ENCODE data around the gene COL4A6.
A peak's percentile ranks its signal among the peaks of the same experiment; 100 is the strongest.

COL4A6 gene

DNA sequence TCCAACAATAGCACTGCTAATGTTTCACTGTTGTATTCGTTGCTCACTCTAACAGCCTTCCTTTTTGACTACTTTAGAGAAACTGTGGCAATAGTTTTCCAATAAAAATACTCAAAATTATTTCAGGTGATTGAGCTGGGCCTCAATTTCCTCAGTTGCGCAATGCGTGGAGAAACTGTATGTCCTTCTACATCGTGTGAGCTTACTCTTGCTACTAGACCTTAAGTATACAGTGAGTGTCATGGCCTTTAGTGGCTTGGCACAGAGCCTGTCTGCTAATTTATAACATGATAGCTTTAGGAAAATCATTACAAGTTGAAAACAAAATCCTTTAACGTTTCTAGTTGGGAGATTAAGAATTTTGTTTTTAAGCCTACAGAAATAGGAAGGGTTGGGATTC is 114.5 kb downstream of the COL4A6 start:
- DNase-seq: no peak

DNA sequence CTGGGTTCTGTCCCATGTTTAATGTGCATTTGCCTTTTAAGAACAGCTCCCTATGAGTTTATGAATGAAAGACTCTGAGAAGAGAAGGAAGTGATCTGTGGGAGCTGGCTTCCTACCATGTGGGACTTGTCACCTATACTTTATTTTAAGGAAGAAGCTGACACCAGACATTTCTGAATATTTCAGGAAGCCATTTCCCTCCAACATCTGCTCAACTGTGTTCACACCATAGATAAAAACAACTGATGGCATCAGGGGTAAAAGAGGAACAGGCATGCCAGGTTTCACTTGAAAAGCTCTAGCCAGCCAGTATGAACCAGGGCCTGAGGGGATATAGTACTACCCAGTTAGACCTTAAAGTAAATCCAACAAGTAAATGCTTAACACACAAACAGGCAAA is 116.0 kb downstream of the COL4A6 start:
- DNase-seq: no peak

DNA sequence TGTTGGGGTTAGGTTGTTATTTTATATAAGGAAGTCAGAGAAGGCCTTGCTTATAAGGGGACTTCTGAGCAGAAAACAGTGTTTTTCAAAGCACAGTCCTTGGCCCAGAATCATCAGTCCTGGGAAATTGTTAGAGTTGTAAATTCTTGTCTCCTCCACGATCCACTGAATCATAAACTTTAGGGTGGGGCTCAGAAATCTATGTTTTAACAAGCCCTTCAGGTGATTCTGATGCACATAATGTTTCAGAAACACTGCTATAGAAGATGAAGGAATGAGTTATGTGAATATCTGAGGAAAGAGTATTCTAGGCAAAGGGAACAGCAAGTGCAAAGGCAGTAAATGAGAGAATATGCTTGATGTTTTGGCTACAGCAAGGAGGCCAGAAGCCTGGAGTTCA is 121.8 kb downstream of the COL4A6 start:
- no peak for DNase-seq

DNA sequence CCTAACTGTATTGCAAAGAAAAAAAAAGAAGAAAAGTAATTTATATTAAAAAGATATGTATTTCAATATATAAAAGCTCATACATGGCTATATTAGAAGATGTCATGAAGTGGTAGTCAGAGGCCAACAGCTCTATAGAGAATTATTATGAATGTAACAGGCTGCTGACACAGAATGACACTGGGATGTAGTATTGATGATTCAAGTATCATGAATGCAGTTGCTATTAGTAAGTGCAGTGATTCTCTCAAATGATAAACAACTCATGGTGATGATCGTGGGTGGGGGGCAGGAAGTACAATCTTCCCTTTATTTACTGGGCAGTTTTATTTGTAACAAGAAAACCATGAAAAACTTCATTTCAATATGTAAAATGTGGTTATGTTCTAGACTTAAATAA is 124.6 kb downstream of the COL4A6 start:
- DNase-seq: peak; percentile 10

- peak; percentile 20 for DNase-seq
These were observed 125.3 kb downstream of the COL4A6 start for GRCh38 chrX:108312957-108313356.

- DNase-seq: no peak
These were observed 126.2 kb downstream of the COL4A6 start for GRCh38 chrX:108312011-108312410.

DNA sequence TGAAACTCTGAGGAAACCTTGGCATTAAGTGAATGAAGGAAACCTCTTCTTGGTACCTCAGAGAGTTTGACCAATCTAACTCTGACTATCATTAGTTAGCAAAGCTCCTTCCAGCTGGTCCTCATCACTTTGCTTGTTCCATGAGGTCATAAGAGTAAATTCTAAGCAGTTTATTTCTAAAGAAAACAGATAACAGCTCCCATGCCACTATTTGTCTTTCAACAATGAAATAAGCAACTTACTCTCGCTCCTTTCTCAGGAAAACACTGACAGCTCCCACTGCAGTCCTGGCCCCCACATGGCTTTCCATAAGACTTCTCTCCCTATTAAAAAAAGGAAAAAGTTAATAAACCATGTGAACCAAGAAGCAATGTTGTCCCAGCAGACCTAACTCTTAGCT is 127.7 kb downstream of the COL4A6 start:
- no peak for DNase-seq

DNA sequence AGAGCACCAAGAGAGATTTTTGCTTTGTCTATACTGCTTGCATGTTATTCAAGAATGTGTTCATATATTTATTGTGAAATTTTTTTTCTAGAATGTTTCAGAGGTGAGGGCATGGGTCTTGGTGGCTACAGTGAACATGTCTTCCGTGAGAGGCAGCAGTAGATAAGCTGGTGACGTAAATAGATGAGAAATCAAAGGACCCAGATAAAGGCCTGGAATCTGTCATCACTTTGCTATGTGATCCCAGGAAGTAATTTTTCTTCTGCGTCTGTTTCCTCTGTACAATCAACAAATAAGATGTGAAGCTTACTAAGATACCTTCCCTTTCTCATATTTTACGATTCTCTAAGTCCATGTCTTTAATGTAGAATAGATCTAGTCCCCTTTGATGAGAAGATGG is 129.1 kb downstream of the COL4A6 start:
- DNase-seq: peak; percentile 0

DNA sequence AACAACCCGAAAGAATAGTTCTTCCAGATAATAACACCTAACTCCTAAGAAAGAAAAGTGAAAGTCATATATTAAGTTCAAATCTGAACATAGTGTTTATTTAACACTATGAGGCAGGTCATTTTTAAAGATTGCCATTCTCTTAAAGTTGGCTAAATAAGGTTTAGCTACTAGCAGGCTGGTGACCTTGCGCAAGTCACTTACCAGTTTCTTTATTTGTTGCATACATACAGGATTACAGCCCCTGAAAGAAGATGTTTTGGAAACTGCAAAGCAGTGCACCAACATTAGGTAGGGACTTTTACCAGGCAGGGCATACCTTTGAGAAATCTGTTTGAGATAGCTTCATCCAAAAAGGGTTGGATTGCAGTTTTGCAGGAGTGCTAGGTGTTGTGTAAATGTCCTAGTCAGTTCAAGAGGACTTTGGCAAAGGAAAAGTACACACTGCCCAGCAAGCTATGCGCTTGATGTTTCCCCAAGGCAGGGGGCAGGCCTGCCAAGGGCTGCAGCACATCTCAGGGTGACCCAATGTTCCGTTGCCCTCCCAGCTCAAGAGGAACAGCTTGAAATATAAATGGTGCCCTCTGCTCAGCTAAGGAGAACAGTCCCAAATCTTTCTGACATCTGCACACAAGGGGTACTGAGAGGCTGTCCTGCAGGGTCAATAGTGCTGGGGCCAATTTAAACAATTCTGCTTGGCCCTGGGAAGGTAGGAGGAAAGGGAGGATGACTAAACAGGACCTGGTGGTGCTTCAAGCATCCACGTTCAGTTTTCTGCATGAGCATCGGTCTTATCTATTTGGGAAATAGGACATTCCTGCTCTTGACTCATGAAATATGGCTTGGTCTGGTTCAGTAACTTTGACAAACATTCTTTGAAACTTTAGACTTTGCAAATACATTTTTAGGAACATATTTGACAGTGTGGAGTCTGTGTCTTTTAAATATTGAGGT is 130.8 kb downstream of the COL4A6 start:
- no peak for DNase-seq

DNA sequence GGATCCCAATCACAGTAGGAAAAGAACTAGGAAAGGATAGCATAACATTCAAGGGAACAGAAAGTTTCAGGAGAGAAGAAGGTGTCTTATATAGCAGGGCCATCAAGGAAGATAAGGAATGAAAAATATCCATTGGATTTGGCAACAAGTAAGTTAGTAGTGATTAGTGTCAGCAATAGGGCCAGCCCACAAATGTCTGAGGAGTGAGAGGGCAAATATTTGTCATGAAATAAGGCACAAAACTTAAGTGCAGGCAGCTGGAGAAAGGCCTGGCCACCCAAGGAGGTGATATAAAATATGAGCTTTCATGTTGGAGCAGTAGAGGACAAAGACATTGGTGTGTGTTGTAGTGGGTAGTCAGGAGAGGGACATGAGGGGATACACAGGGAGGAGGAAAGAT is 132.1 kb downstream of the COL4A6 start:
- peak; percentile 3 for DNase-seq

GRCh38 chrX:108304757-108305156 is 133.5 kb downstream of the COL4A6 start:
- no peak for DNase-seq

DNA sequence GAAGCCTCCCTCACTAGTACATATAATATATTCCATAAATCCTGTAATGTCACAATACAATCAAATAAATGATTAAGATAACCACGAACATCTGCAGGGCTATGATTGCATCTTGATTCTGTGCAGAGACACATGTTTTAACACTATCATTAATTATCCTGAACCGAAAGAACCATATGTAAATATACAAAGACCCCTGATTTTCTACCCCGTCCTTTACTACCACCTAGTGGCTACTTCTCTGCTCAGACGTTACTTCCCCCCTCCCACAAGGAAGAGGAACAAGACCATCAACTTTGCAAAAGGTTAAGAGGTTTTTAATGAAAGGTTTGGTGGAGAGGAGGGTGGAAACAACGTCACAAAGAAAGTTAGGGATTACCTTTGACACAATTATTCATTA is 134.0 kb downstream of the COL4A6 start:
- DNase-seq: no peak

- DNase-seq: no peak
These were observed 134.5 kb downstream of the COL4A6 start for GRCh38 chrX:108303682-108304081.

DNA sequence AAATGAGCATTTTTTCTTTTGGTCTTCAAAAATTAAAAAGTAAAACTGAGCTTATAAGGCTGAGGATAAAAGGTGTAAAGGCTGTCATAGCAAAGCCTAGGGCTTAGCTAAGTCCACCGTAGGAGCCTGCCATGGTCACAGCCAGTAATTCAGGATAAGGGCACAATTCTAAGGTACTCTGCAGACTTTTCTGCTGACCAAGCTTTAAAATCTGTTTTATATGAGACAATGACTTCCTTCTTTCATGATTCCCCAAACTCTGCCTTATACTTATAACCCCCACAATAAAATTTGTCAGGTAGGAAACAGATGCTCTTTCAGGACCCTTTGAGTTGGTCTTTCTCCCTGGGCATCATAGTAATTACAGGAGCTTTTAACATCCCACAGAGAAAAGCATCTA is 138.5 kb downstream of the COL4A6 start:
- no peak for DNase-seq

- peak; percentile 32 for DNase-seq
These were observed 139.1 kb downstream of the COL4A6 start for GRCh38 chrX:108299101-108299591.

GRCh38 chrX:108298165-108298602 is 140.0 kb downstream of the COL4A6 start:
- DNase-seq: no peak

- no peak for DNase-seq
These were observed 140.9 kb downstream of the COL4A6 start for GRCh38 chrX:108297290-108297689.

DNA sequence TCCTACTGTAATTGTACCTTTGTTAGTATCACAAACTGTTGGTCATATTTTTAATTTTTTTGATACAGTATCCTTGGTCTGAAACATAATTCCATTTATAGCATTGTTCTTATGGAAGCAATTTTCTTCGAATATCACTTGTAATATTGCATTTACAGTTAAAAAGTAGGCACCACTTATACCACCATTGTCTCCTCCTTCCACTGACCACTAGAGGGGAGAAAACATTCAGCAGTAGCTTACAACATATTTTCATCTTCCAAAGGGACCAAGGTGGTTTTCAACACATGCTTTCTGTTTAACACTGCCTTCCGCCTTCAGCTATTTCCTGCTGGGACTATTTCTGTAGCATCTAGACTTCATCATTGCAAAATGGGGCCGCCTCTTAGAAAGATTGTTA is 146.2 kb downstream of the COL4A6 start:
- DNase-seq: no peak

DNA sequence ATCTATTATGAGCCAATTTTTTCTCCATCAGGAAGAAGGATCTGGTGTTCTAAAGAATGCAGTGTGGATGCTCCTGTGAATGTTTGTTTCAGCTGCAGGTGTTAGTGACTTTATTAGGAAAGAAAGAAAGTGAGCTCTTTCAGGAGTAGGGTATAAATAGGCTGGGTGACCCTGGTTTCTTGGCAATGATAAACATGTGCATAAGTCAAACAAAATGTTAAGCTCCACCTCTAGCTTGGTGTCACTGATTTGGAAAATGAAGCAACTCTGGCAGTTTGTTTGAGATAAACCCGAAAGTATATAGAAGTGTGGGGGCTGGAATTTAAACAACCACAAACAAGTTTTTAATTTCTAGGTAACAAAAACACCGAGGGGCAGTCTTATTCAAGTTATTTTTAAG is 152.3 kb downstream of the COL4A6 start:
- no peak for DNase-seq

DNA sequence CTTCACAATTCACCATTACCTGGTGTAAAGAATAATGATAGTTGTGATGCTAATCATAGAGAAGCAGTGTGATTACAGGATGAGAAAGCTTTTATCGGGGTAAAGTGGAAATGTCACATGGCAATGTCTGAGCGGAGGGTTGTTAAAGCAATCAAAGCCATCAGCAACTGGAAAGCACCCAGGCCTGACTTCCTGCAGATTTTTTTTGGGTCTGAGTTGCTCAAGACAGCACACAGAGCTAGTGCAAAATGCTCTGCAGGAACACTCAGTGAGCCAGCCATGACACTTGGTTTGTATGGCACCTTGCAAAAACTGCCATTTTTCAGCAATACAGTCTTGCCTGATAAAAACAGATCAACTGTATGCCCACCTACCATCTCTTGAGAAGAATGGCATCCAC is 152.9 kb downstream of the COL4A6 start:
- DNase-seq: no peak

GRCh38 chrX:108275732-108276131 is 162.5 kb downstream of the COL4A6 start:
- DNase-seq: no peak

GRCh38 chrX:108271397-108271787 is 166.8 kb downstream of the COL4A6 start:
- no peak for DNase-seq

GRCh38 chrX:108270739-108271396 is 167.4 kb downstream of the COL4A6 start:
- DNase-seq: peak; percentile 59

DNA sequence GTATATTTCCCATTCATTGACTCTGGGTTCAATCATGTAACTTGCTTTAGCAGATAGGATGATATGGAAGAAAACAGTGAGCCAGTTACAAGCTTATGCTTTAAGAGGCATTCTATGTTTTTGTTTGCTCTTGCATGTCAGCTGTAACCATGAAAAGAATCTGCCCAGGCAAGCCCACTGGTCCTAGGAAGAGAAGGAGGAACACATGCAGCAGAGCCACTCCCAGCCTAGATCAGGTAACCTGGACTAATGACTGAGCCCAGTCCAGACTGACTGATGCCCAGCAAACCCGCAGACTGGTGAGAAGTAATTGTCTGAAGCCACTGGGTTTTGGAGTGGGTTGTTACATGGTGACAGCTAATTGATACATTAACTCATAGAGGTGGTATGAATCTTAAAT is 167.9 kb downstream of the COL4A6 start:
- no peak for DNase-seq
